Endothelial cell (in vitro differentiated cells): ENCODE measurements around the gene ARMC2. TPM values are rescaled to one million over a fixed set of nuclear protein-coding genes. Genes with fewer than 3 reads are reported as not detected.

Source experiments
- DNase-seq: peaks from one replicate; pipeline ENCODE4 v3.0.0; 2021; ENCODE audit warnings: low spot score
- H3K27ac Mint-ChIP-seq: one replicate; pipeline ENCODE4 v1.8.0; 2021; ENCODE audit warnings: mixed read lengths, inconsistent platforms; ENCODE audit not compliant: unreplicated experiment
- H3K27me3 Mint-ChIP-seq: one replicate; pipeline ENCODE4 v1.8.0; 2021; ENCODE audit warnings: mild to moderate bottlenecking, moderate library complexity, mixed read lengths, inconsistent platforms; ENCODE audit not compliant: unreplicated experiment
- H3K36me3 Mint-ChIP-seq: one replicate; pipeline ENCODE4 v1.8.0; 2021; ENCODE audit warnings: mild to moderate bottlenecking, low read depth, mixed read lengths, inconsistent platforms; ENCODE audit not compliant: unreplicated experiment
- H3K4me1 Mint-ChIP-seq: one replicate; pipeline ENCODE4 v1.8.0; 2021; ENCODE audit warnings: mild to moderate bottlenecking, mixed read lengths, inconsistent platforms; ENCODE audit not compliant: unreplicated experiment
- H3K4me3 Mint-ChIP-seq: one replicate; pipeline ENCODE4 v1.8.0; 2021; ENCODE audit warnings: mild to moderate bottlenecking, mixed read lengths, inconsistent platforms; ENCODE audit not compliant: unreplicated experiment
- H3K9me3 Mint-ChIP-seq: one replicate; pipeline ENCODE4 v1.8.0; 2021; ENCODE audit warnings: mixed read lengths, inconsistent platforms; ENCODE audit not compliant: unreplicated experiment
- CTCF ChIP-seq: fragments of 200-600 bp; sonication (generic); IDR thresholded peaks from one replicate; pipeline ENCODE4 v1.5.0; 2021; ENCODE audit warnings: antibody characterized with exemption; ENCODE audit not compliant: unreplicated experiment
- total RNA-seq: library from RNA; stranded (reverse); fragmentation: NEBNext Ultra II Directional; extraction: Animal tissue kit (Norgen Biotek cat#: 25700); gene quantifications from one replicate; pipeline ENCODE4 v1.2.1, GENCODE V29; 2021; ENCODE audit not compliant: unreplicated experiment

ARMC2 gene
- total RNA-seq, 1 donor from 2014 or later: 6.3 TPM

- no peaks in the 10 kb centered on the region for H3K27me3 Mint-ChIP-seq
- no peaks in the 10 kb centered on the region for H3K4me1 Mint-ChIP-seq
- no peak for DNase-seq
- no peak overlapping the region for H3K4me3 Mint-ChIP-seq
- no peak for TF ChIP-seq CTCF
- H3K36me3 Mint-ChIP-seq: peaks cover 12% of the 10 kb centered on the region
- no peak overlapping the region for H3K27ac Mint-ChIP-seq
- no peaks in the 10 kb centered on the region for H3K9me3 Mint-ChIP-seq
Observed at GRCh38 chr6:108873251-108873650, 25.0 kb downstream of the ARMC2 start.

- H3K27ac Mint-ChIP-seq: no peak overlapping the region
- TF ChIP-seq CTCF: no peak
- H3K4me3 Mint-ChIP-seq: no peak overlapping the region
Observed at GRCh38 chr6:108873971-108874370, 25.7 kb downstream of the ARMC2 start.

GRCh38 chr6:108874470-108875160, 26.4 kb downstream of the ARMC2 start:
- no peak for TF ChIP-seq CTCF
- H3K9me3 Mint-ChIP-seq: no peaks in the 10 kb centered on the region
- no peak overlapping the region for H3K4me3 Mint-ChIP-seq
- H3K4me1 Mint-ChIP-seq: no peaks in the 10 kb centered on the region
- peaks cover 2% of the 10 kb centered on the region for H3K27me3 Mint-ChIP-seq
- H3K27ac Mint-ChIP-seq: no peak overlapping the region
- DNase-seq: no peak
- peaks cover 23% of the 10 kb centered on the region for H3K36me3 Mint-ChIP-seq

More at GRCh38 chr6:108873971-108874370, 25.7 kb downstream of the ARMC2 start:
- DNase-seq: no peak
- Mint-ChIP-seq H3K36me3 (peaks cover 19% of the 10 kb centered on the region), H3K9me3 (no peaks in the 10 kb centered on the region), H3K27me3 (no peaks in the 10 kb centered on the region), H3K4me1 (no peaks in the 10 kb centered on the region)

GRCh38 chr6:108875161-108875555, 26.9 kb downstream of the ARMC2 start:
- Mint-ChIP-seq H3K4me3 (no peak overlapping the region), H3K9me3 (no peaks in the 10 kb centered on the region), H3K4me1 (no peaks in the 10 kb centered on the region), H3K27ac (no peak overlapping the region), H3K27me3 (peaks cover 2% of the 10 kb centered on the region), H3K36me3 (peaks cover 20% of the 10 kb centered on the region)
- TF ChIP-seq CTCF: no peak
- no peak for DNase-seq

GRCh38 chr6:108877046-108877751, 29.0 kb downstream of the ARMC2 start:
- peaks cover 14% of the 10 kb centered on the region for H3K36me3 Mint-ChIP-seq
- no peak overlapping the region for H3K4me3 Mint-ChIP-seq
- TF ChIP-seq CTCF: no peak
- H3K4me1 Mint-ChIP-seq: no peaks in the 10 kb centered on the region
- DNase-seq: no peak
- no peaks in the 10 kb centered on the region for H3K9me3 Mint-ChIP-seq
- H3K27me3 Mint-ChIP-seq: peaks cover 2% of the 10 kb centered on the region
- no peak overlapping the region for H3K27ac Mint-ChIP-seq
